22Rv1 (cell line): ENCODE data around the gene PRELID2.

ENCODE experiments used
- ZFX ChIP-seq: fragments of 450-650 bp; IDR thresholded peaks from 2 replicates; pipeline ENCODE4 v1.6.1; 2017; ENCODE audit warnings: antibody characterized with exemption, borderline replicate concordance
- TF ChIP-seq, protein P1 (sequence below): fragments of 450-650 bp; IDR thresholded peaks from 2 replicates; pipeline ENCODE4 v1.5.1; 2017; ENCODE audit warnings: mild to moderate bottlenecking

DNA sequence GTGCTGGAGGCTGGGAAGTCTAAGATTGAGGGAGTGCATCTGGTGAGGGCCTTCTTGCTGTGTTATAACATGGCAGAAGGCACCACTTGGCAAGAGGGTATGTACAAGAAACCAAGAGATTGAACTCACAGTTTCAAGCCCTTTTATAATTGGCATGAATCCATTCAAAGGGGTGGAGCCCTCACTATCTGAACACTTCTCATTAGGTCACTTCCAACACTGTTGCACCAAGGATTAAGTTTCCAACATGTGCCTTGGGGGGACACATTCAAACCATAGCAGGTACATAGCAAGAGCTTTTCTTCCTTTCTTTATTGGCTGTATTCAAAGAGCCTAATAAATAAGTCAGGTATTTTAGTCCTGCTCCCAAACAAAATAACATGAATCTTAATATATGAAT is 62.7 kb downstream of the PRELID2 start:
- TF ChIP-seq, protein P1, sequence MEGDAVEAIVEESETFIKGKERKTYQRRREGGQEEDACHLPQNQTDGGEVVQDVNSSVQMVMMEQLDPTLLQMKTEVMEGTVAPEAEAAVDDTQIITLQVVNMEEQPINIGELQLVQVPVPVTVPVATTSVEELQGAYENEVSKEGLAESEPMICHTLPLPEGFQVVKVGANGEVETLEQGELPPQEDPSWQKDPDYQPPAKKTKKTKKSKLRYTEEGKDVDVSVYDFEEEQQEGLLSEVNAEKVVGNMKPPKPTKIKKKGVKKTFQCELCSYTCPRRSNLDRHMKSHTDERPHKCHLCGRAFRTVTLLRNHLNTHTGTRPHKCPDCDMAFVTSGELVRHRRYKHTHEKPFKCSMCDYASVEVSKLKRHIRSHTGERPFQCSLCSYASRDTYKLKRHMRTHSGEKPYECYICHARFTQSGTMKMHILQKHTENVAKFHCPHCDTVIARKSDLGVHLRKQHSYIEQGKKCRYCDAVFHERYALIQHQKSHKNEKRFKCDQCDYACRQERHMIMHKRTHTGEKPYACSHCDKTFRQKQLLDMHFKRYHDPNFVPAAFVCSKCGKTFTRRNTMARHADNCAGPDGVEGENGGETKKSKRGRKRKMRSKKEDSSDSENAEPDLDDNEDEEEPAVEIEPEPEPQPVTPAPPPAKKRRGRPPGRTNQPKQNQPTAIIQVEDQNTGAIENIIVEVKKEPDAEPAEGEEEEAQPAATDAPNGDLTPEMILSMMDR: no peak
- no peak for TF ChIP-seq ZFX
